GM12801 (cell line): ENCODE results near the gene P4HA2.

Source experiments
- TF ChIP-seq, protein P1 (sequence below): IDR thresholded peaks from one replicate; pipeline ENCODE4 v1.5.1; 2011; ENCODE audit warnings: control low read depth; ENCODE audit not compliant: insufficient read length; ENCODE audit errors: extremely low read depth

P4HA2 gene

DNA sequence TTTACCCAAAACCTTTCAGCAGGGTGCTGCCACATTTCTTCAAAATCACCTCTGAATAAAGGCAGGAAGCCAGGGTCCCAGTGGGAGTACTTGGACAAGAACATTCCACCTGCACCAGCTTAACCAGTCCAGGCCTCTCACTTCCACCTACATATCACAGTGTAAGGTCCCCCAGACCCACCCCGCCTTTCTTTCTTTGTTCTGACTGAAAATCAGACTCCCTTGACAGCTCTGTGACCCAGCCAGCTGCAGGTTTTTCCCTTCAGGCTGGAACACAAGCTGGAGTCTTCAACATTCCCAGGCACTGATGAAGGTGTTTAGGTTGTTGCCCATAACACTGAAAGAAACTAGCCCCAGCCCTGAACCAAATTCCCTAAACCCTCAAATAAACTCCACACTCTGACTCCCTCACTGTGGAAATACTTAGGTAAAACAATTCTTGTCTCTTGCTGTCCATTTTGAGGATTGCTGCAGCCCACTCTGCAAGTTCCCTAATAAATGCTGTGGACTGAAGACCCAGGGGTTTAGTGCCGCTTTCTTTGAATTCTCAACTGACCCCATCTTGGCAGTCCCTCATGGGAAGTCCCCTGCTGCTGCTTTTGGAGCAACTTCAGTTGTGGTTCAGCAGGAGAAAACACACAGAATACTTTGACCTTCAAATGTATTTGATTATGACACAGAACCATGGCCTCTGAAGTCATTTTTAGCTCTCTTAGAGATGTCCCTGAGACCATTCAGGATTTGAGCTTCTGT is 24.8 kb downstream of the P4HA2 start:
- TF ChIP-seq, protein P1, sequence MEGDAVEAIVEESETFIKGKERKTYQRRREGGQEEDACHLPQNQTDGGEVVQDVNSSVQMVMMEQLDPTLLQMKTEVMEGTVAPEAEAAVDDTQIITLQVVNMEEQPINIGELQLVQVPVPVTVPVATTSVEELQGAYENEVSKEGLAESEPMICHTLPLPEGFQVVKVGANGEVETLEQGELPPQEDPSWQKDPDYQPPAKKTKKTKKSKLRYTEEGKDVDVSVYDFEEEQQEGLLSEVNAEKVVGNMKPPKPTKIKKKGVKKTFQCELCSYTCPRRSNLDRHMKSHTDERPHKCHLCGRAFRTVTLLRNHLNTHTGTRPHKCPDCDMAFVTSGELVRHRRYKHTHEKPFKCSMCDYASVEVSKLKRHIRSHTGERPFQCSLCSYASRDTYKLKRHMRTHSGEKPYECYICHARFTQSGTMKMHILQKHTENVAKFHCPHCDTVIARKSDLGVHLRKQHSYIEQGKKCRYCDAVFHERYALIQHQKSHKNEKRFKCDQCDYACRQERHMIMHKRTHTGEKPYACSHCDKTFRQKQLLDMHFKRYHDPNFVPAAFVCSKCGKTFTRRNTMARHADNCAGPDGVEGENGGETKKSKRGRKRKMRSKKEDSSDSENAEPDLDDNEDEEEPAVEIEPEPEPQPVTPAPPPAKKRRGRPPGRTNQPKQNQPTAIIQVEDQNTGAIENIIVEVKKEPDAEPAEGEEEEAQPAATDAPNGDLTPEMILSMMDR: no peak

DNA sequence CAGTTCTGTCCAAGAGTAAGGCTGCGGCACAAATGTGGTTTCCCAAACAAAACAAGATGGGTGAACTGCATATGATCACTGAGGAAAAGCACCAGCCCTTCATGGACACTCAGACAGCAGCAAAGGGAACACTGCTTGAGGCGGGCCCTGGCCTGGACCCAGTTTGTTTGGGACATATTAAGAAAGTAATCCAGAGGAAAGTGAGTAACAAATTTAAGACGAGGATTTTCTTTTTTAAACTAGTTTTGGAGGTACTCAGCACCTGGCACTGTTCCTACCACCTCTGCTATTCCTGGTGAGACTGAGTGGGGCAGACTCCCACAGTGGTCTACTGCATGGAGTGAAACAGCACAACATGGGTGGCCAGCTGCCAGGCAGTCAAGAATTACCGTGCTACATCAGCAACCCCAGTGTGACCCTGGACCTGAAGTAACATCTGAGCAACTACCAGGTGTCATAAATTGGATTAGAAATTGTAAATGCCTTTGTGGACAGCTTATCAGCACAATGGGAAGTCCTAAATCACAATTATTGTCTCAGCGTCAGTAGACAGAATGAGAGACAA is 28.5 kb downstream of the P4HA2 start:
- TF ChIP-seq, protein P1: no peak

DNA sequence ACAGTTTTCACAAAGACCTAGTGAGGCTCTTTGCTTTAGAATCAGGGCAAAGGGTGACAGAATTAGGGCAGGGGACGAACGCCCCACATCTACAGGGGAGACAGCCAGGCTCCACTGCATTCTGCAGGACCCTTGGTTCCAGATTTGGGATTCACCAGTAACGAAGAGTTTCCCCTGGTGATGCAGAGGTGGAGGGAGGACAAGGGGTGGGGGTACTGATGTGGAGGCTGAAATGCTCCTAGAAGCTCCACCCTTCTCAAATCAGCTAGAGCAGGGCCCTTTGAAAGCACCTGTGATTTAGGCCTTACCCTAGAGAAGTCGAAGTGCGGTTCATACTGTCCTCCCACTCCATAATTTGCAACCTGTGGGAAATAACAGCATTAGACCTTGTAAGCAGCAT is 29.1 kb downstream of the P4HA2 start:
- TF ChIP-seq, protein P1: no peak

DNA sequence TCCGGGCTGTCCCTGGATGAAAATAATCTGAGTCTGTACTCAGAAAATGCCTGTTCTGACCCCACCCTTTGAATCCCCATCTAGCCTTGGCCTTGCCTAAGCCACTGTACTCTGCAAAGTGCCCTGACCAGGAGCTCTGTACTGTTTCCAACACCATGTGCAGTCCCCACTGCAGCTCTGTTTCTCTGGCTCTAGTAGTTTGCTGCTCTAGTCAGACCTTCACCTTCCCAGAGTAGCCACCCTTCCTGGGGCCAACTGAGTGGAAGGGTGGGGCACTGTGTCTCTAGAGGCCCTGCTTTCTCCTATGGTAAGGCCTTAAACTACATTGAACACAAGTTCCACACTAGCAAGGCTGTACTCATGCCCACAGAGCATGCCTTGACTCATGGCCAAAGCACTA is 31.9 kb downstream of the P4HA2 start:
- TF ChIP-seq, protein P1: no peak

DNA sequence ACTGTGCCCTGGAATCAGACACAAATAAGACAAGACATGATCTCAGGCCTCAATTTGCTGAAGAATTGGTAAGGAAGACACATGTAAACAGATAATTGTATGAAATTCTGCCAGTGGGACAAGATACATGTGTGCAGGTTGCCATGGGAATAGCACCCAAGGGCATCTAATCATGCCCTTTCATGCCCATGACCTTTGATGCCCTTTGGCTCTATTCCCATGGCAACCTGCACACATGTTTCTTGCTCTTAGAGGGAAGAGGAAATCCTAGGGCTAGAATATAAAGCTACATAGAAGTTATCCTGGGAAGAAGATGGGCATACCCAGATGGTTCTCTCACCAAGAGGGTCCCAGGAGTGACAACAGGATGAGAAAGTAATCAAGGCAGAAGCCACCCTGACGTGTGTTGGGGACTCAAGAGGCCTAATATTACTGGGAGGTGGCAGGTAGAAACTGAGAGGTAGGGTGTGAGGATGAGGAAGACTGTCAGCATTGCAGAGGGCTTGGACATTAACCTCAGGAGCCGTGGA is 34.4 kb downstream of the P4HA2 start:
- TF ChIP-seq, protein P1: no peak

DNA sequence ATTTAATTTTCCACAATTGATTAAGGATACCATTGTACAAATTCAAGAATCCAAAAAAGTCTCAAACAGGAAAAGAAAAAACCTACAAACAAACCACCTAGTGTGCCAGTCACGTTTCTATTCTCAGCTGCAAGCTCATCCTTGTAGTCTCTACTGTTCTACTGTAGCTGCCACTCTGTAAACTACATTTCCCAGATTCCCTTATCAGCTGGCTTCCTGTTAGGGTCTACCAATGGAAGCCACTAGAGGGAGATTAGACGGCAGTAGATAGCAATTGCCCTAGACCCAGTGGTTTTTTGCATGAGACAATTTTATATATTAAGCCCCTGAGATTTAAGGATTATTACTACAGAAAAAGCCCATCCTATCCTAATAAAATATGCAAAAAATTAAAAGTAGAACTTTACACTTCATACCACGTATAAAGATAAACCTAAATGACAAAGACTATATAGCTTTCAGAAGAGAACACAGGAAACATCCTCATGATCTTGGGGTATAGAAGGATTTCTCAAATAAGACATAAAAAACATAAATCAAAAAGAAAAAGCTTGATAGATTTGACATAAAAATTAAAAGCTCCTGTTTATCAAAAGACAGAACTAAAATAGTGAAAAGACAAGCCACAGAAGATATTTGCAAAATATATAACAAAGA is 37.4 kb downstream of the P4HA2 start:
- TF ChIP-seq, protein P1: no peak

DNA sequence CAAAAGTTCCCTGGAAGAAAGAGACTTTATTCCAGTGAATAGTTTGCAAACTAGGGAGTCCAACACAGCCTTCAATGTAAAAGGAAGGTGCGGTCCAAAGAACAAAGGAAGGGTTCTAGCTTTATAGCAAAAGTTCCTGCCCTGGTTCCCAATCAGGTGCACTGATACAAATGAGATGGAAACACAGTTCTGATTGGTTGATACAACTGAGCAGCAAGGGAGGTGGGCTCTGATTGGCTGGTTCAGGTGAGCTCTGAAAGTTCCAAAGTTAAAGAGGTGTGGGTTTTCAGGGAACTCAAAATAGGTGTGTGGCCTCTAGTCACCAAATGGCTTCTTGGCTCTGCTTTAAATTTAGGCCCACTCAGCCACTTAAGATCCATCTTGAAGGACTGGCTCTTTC is 43.1 kb downstream of the P4HA2 start:
- TF ChIP-seq, protein P1: no peak
